GM10266 (cell line): ENCODE data around the gene AKT2.

Source experiments
- DNase-seq: peaks from one replicate; pipeline ENCODE4 v3.0.0; 2012; ENCODE audit errors: extremely low spot score
- CTCF ChIP-seq: IDR thresholded peaks from 2 replicates; pipeline ENCODE4 v1.5.1; 2012; ENCODE audit warnings: mild to moderate bottlenecking, low read depth; ENCODE audit not compliant: control insufficient read depth, insufficient read depth; ENCODE audit errors: missing control alignments

Gene AKT2

GRCh38 chr19:40192758-40193586 lies 92.2 kb downstream of the AKT2 start:
- no peak for DNase-seq
- TF ChIP-seq CTCF: no peak

DNA sequence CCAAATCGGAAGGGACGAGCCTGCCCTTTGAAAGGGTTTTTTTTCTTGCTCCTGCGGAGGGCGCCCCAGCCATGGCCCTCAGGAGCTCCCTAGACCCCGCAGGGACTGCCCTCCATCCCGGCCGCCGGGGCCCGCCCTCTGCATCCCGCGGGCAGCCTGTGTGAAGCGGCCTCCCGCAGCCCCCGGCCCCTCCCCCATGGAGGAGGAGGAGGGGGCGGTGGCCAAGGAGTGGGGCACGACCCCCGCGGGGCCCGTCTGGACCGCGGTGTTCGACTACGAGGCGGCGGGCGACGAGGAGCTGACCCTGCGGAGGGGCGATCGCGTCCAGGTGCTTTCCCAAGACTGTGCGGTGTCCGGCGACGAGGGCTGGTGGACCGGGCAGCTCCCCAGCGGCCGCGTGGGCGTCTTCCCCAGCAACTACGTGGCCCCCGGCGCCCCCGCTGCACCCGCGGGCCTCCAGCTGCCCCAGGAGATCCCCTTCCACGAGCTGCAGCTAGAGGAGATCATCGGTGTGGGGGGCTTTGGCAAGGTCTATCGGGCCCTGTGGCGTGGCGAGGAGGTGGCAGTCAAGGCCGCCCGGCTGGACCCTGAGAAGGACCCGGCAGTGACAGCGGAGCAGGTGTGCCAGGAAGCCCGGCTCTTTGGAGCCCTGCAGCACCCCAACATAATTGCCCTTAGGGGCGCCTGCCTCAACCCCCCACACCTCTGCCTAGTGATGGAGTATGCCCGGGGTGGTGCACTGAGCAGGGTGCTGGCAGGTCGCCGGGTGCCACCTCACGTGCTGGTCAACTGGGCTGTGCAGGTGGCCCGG lies 93.1 kb downstream of the AKT2 start:
- DNase-seq: peak; percentile 75
- peak; percentile 30 for TF ChIP-seq CTCF

DNA sequence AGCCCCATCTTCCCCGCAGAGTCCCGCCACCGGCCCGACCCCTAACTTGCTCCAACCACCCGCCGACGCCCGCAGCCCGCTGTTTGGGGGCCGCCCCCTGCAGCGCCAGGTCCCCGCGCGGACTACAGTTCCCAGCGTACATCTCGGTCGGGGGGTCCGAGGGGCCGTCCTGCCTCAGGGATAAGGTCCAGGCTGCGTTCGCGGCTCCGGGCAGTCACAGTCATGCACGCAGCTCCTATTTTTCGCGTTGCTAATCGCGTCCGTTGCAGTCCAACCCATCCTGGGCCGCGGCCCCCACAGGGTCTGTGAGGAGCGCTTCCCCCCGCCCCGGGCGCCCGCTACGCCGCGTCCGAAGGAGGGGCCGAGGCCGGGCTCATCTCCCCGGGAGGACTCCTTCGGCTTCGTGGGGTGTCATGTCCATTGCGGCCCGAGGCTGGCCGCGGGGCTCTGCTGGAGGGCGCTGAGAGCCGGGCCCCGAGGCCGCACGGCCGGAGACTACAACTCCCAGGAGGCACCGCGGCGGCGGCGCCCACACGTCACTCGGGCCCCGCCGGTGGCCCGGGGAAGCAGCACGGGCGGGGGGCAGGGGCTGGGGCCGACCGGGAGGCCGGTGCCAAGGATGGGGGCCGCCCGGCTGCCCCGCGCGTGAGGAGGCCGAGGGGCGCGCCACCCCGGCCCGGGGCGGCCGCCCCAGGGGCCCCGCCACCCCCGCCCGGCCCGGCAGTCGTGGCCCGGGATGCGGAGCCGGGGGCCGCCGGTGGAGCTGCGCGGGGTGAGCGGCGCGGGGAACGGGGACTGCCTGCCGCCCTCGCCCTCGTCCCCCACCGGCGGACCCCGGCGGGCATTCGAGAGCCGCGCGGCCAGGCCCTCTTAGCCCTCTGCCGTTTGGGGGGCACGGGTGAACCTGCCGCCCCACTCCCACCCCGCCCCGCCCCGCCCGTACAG lies 94.0 kb downstream of the AKT2 start, which contains the start of gene MAP3K10:
MAP3K10 (plus strand) TSS at position 536 of the 945 bp plus-strand sequence. CDS start 606 bp downstream, outside the sequence.
- DNase-seq: peak; percentile 94
- no peak for TF ChIP-seq CTCF

GRCh38 chr19:40184273-40184672 lies 100.9 kb downstream of the AKT2 start:
- DNase-seq: no peak
- no peak for TF ChIP-seq CTCF
